H1 (cell line): Measurements from ENCODE around the gene LHPP. TPM values are rescaled to one million over a fixed set of nuclear protein-coding genes. Genes with fewer than 3 reads are reported as not detected.

Source experiments
- CTCF ChIA-PET: fragments of 300-600 bp; sonication (Branson Sonifier 250); formaldehyde crosslinking; loops from one replicate; lab custom pipeline; 2021; ENCODE audit not compliant: partially characterized antibody; lab: Charles Lee
- POLR2A ChIA-PET: fragments of 300-600 bp; sonication (Branson Sonifier 250); formaldehyde crosslinking; loops from one replicate; lab custom pipeline; 2021; ENCODE audit warnings: inconsistent platforms; ENCODE audit not compliant: partially characterized antibody; lab: Charles Lee
- DNase-seq, 2 experiments: peaks; one replicate each; pipeline versions ENCODE4 v3.0.0 to v3.0.0-alpha.2; 2010 to 2022; ENCODE audit warnings: low spot score in 2 of 2, low read depth in 1 of 2, mixed read lengths in 1 of 2
- FAIRE-seq: peaks from 2 replicates; lab custom pipeline; 2011; peaks lifted over from hg19 to GRCh38; lab: Jason Lieb, UNC
- H2AFZ ChIP-seq: 2 replicates; pipeline ENCODE4 v1.8.1; 2012; ENCODE audit warnings: low read length, inconsistent platforms
- H2AK5ac ChIP-seq: 2 replicates; pipeline ENCODE4 v1.6.1; 2013; ENCODE audit warnings: low read depth, low read length
- H2BK120ac ChIP-seq: replicated peaks from 2 replicates; pipeline ENCODE3; 2013; ENCODE audit warnings: low read depth, low read length, inconsistent platforms
- H2BK12ac ChIP-seq: 2 replicates; pipeline ENCODE4 v1.6.1; 2013; ENCODE audit warnings: low read depth, low read length
- H2BK15ac ChIP-seq: 2 replicates; pipeline ENCODE4 v1.6.1; 2013; ENCODE audit warnings: low read length
- H2BK20ac ChIP-seq: 2 replicates; pipeline ENCODE4 v1.6.1; 2013; ENCODE audit warnings: low read length
- H2BK5ac ChIP-seq: 2 replicates; pipeline ENCODE4 v1.6.1; 2013; ENCODE audit warnings: low read depth, low read length
- H3K14ac ChIP-seq: 2 replicates; pipeline ENCODE4 v1.6.1; 2013; ENCODE audit warnings: inconsistent platforms; ENCODE audit not compliant: insufficient read length
- H3K18ac ChIP-seq: 2 replicates; pipeline ENCODE4 v1.6.1; 2013; ENCODE audit warnings: low read length; ENCODE audit errors: extremely low read depth
- H3K23ac ChIP-seq: 2 replicates; pipeline ENCODE4 v1.6.1; 2013; ENCODE audit warnings: inconsistent platforms; ENCODE audit not compliant: insufficient read length
- H3K23me2 ChIP-seq: 2 replicates; pipeline ENCODE4 v1.6.1; 2013; ENCODE audit warnings: low read depth, low read length
- H3K27ac ChIP-seq: 2 replicates; pipeline ENCODE4 v1.6.1; 2011; ENCODE audit warnings: low read depth, low read length, inconsistent platforms
- H3K27me3 ChIP-seq, 4 experiments: replicated peaks in 1 of 4; 1 replicate in 1 of 4; 2 replicates in 3 of 4; pipeline versions ENCODE4 v1.6.1 to v1.8.1; 2011 to 2013; ENCODE audit warnings: low read length in 3 of 4, mild to moderate bottlenecking in 3 of 4, inconsistent platforms in 2 of 4, mixed read lengths in 2 of 4, moderate library complexity in 1 of 4; ENCODE audit not compliant: control insufficient read depth in 3 of 4, insufficient read depth in 3 of 4; ENCODE audit errors: extremely low read depth in 1 of 4
- H3K36me3 ChIP-seq, 4 experiments: 2 replicates each; pipeline versions ENCODE4 v1.6.1 to v1.8.1; 2011 to 2013; ENCODE audit warnings: mild to moderate bottlenecking in 4 of 4, low read length in 3 of 4, moderate library complexity in 2 of 4, control low read depth in 1 of 4, inconsistent platforms in 1 of 4; ENCODE audit not compliant: insufficient read depth in 4 of 4, control insufficient read depth in 2 of 4
- H3K4ac ChIP-seq: replicated peaks from 2 replicates; pipeline ENCODE3; 2013; ENCODE audit warnings: low read length, low read depth, mixed read lengths, inconsistent platforms; ENCODE audit not compliant: insufficient read length
- H3K4me1 ChIP-seq, 4 experiments: replicated peaks in 1 of 4; 1 replicate in 1 of 4; 2 replicates in 3 of 4; pipeline versions ENCODE4 v1.6.1 to v1.8.1; 2011 to 2013; ENCODE audit warnings: low read length in 3 of 4, inconsistent platforms in 2 of 4, mixed read lengths in 1 of 4; ENCODE audit not compliant: insufficient read depth in 4 of 4, control insufficient read depth in 3 of 4
- H3K4me2 ChIP-seq, 2 experiments: 2 replicates each; pipeline versions ENCODE4 v1.6.1 to v1.8.1; 2011 to 2013; ENCODE audit warnings: low read depth in 2 of 2, low read length in 2 of 2, control low read depth in 1 of 2, inconsistent platforms in 1 of 2, mild to moderate bottlenecking in 1 of 2; ENCODE audit not compliant: insufficient read depth in 1 of 2
- H3K4me3 ChIP-seq, 4 experiments: fragments of 200-600, 300-600 bp in 1 of 4; sonication (generic), shearing (Covaris generic), sonication (Bioruptor Twin) in 1 of 4; 2 replicates each; pipeline versions ENCODE4 v1.5.1 to v1.8.1; 2011 to 2016; ENCODE audit warnings: low read length in 4 of 4, low read depth in 3 of 4, control low read depth in 2 of 4, inconsistent platforms in 2 of 4, mild to moderate bottlenecking in 2 of 4, mixed read lengths in 1 of 4, moderate library complexity in 1 of 4; ENCODE audit not compliant: insufficient read depth in 2 of 4; ENCODE audit errors: extremely low read depth in 1 of 4
- H3K56ac ChIP-seq: replicated peaks from 2 replicates; pipeline ENCODE3; 2013; ENCODE audit warnings: low read depth, mild to moderate bottlenecking, mixed read lengths, low read length, inconsistent platforms; ENCODE audit not compliant: insufficient read length
- H3K79me1 ChIP-seq: 2 replicates; pipeline ENCODE4 v1.6.1; 2013; ENCODE audit warnings: low read depth, low read length, control low read depth
- H3K79me2 ChIP-seq, 2 experiments: 2 replicates each; pipeline versions ENCODE4 v1.6.1 to v1.8.1; 2012 to 2013; ENCODE audit warnings: low read length in 2 of 2, mild to moderate bottlenecking in 2 of 2, inconsistent platforms in 1 of 2; ENCODE audit not compliant: insufficient read depth in 2 of 2, control insufficient read depth in 1 of 2
- H3K9ac ChIP-seq, 4 experiments: replicated peaks in 1 of 4; 1 replicate in 1 of 4; 2 replicates in 3 of 4; pipeline versions ENCODE4 v1.6.1 to v1.8.1; 2011 to 2013; ENCODE audit warnings: low read depth in 3 of 4, low read length in 3 of 4, control low read depth in 2 of 4, mild to moderate bottlenecking in 2 of 4, moderate library complexity in 2 of 4, inconsistent platforms in 1 of 4; ENCODE audit errors: extremely low read depth in 1 of 4
- H3K9me3 ChIP-seq, 2 experiments: 2 replicates each; pipeline versions ENCODE4 v1.6.1 to v1.8.1; 2012 to 2013; ENCODE audit warnings: mild to moderate bottlenecking in 2 of 2, moderate library complexity in 2 of 2, control low read depth in 1 of 2, inconsistent platforms in 1 of 2, low read depth in 1 of 2, low read length in 1 of 2, mixed read lengths in 1 of 2; ENCODE audit not compliant: insufficient read depth in 2 of 2
- H4K20me1 ChIP-seq, 2 experiments: replicated peaks in 1 of 2; 2 replicates each; pipeline versions ENCODE3 to v1.8.1; 2011 to 2013; ENCODE audit warnings: inconsistent platforms in 2 of 2, low read length in 2 of 2, mild to moderate bottlenecking in 1 of 2; ENCODE audit not compliant: insufficient read depth in 2 of 2, control insufficient read depth in 1 of 2
- H4K5ac ChIP-seq: 2 replicates; pipeline ENCODE4 v1.6.1; 2013; ENCODE audit warnings: low read length, low read depth, mixed read lengths, inconsistent platforms; ENCODE audit not compliant: insufficient read length
- H4K8ac ChIP-seq: 2 replicates; pipeline ENCODE4 v1.8.0; 2013; ENCODE audit warnings: mild to moderate bottlenecking, moderate library complexity, low read length, inconsistent platforms; ENCODE audit not compliant: insufficient read depth; ENCODE audit errors: extremely low read depth
- H4K91ac ChIP-seq: replicated peaks from 2 replicates; pipeline ENCODE3; 2013; ENCODE audit warnings: low read length, mixed read lengths, inconsistent platforms; ENCODE audit not compliant: insufficient read length
- ASH2L ChIP-seq: fragments of 200-600, 300-600 bp; sonication (generic); IDR thresholded peaks from one replicate; pipeline ENCODE4 v1.7.1; 2017; ENCODE audit warnings: low read length
- BRCA1 ChIP-seq: IDR thresholded peaks from 2 replicates; pipeline ENCODE4 v1.6.1; 2012; ENCODE audit warnings: low read depth, low read length, improper control_type of control experiment
- CBX8 ChIP-seq: fragments of 300-800, 300-1000 bp; sonication (generic); IDR thresholded peaks from 2 replicates; pipeline ENCODE4 v1.7.1; 2016; ENCODE audit warnings: low read depth, low read length, borderline replicate concordance
- CEBPB ChIP-seq: IDR thresholded peaks from 2 replicates; pipeline ENCODE4 v1.6.1; 2012; ENCODE audit warnings: low read depth, low read length
- EZH2 ChIP-seq: fragments of 200-600 bp; sonication (generic); IDR thresholded peaks from 2 replicates; pipeline ENCODE4 v1.7.1; 2012; ENCODE audit warnings: low read depth, mild to moderate bottlenecking, moderate library complexity, low read length, inconsistent platforms; ENCODE audit not compliant: severe bottlenecking
- KDM4A ChIP-seq: IDR thresholded peaks from one replicate; pipeline ENCODE4 v1.7.1; 2012; ENCODE audit warnings: low read depth, mild to moderate bottlenecking, moderate library complexity, low read length, inconsistent platforms; ENCODE audit not compliant: severe bottlenecking
- NRF1 ChIP-seq: IDR thresholded peaks from 2 replicates; pipeline ENCODE4 v1.6.1; 2011; ENCODE audit warnings: mild to moderate bottlenecking, low read depth, low read length, improper control_type of control experiment
- SAP30 ChIP-seq: fragments of 300-600 bp; sonication (generic); IDR thresholded peaks from 2 replicates; pipeline ENCODE4 v1.7.1; 2012; ENCODE audit warnings: low read length, moderate library complexity, mild to moderate bottlenecking, inconsistent platforms; ENCODE audit not compliant: insufficient read depth, insufficient replicate concordance
- SP1 ChIP-seq: IDR thresholded peaks from 2 replicates; pipeline ENCODE4 v1.6.1; 2011; ENCODE audit warnings: low read depth, low read length
- SUZ12 ChIP-seq: fragments of 200-600 bp; sonication (generic); IDR thresholded peaks from 2 replicates; pipeline ENCODE4 v1.6.1; 2012; ENCODE audit warnings: mild to moderate bottlenecking, inconsistent platforms, low read length, moderate library complexity, mixed read lengths
- USF2 ChIP-seq: IDR thresholded peaks from 2 replicates; pipeline ENCODE4 v1.6.1; 2011; ENCODE audit warnings: low read length, improper control_type of control experiment
- WGBS, 2 experiments: shearing (Covaris generic) in 1 of 2; methylation state at CpG; one replicate each; pipeline versions ENCODE4 v1.1.6 to v1.1.7; 2013 to 2015; ENCODE audit warnings: low lambda C conversion rate in 2 of 2, mixed read lengths in 2 of 2, inconsistent platforms in 1 of 2, low coverage in 1 of 2, missing lambda C conversion rate in 1 of 2; ENCODE audit not compliant: insufficient replicate concordance in 2 of 2, insufficient coverage in 1 of 2, insufficient read length in 1 of 2; ENCODE audit errors: extremely low coverage in 1 of 2, missing lambda C conversion rate in 1 of 2; 5-methylcytosine and 5-hydroxymethylcytosine counted together
- polyA plus RNA-seq, 7 experiments: library from polyadenylated mRNA; depleted of rRNA in 3 of 7; stranded (reverse) in 5 of 7; unstranded in 2 of 7; fragments of >200 nt in 5 of 7; fragments of 200-250 nt in 2 of 7; gene quantifications; 1 replicate in 5 of 7; 2 replicates in 1 of 7; 4 replicates in 1 of 7; pipeline versions ENCODE4 v1.2.1 to v1.2.3, GENCODE V29; 2011 to 2013; ENCODE audit warnings: missing spikeins in 2 of 7, mixed read lengths in 2 of 7
- total RNA-seq: library from RNA; stranded (reverse); fragmentation: NEBNext Ultra II Directional; extraction: Animal tissue kit (Norgen Biotek cat#: 25700); gene quantifications from 2 replicates; pipeline ENCODE4 v1.2.1, GENCODE V29; 2021

LHPP gene
- total and polyA plus RNA-seq, 2 of the 8 experiments (the other 6 are each of a cell fraction or from before 2014, with no cell fraction given), result 26.0 to 45.0 TPM

DNA sequence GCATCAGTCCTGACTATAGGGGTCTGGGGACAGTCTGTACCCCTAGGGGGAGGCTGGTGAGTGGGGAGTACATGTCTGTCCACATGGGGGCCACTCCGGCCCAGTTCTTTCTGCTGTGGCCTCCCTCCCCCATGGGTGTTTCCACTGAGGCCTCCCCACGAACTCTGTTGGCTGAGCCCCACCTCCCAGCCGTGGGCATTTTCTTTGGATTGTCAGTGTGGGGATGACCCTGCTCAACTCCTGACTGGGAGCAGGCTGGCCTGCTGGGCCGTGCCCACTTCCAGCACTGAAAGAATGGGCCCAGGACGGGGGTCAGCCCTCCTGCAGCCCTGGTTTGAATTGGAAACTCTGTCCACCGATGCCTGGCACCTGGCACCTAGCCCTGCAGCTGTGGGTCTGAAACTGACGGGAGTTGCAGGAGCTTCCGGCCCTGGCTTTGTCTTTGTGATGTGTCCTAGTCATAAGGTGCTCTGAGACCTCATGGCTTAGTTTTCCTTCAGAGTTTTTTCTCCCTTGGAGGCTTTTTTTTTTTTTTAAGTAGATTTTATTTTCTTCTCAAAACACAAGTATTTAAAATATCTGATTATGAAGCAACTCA, 46.5 kb downstream of the LHPP start:
- Histone ChIP-seq H3K4me3 (no peak overlapping the region), H3K4me2 (no peak overlapping the region), H2BK12ac (no peak overlapping the region), H3K56ac (no peak overlapping the region), H3K9ac (no peak overlapping the region), H3K79me2 (no peaks in the 10 kb centered on the region), H3K27ac (no peak overlapping the region), H2BK5ac (peak overlapping the region; percentile 5; the same call in 1 of the 2 replicates)
- CTCF ChIA-PET, result no interaction called here
- 77% methylated on average over 8 of the region's 8 CpGs; no CpG with 5 or more reads in 1 of the 2 experiments for WGBS, 2 experiments
- no peak for TF ChIP-seq SUZ12
- no peak for TF ChIP-seq SAP30
- no peak for TF ChIP-seq NRF1
- TF ChIP-seq BRCA1, result no peak
- TF ChIP-seq SP1, result no peak
- TF ChIP-seq USF2, result no peak
- no peak for TF ChIP-seq CEBPB
- no peak for TF ChIP-seq ASH2L
- TF ChIP-seq CBX8, result no peak
- no peak for TF ChIP-seq KDM4A
- no peak for TF ChIP-seq EZH2
- TF ChIP-seq, all 59 proteins: peak for 0
- no peaks in the 10 kb centered on the region for H3K36me3 ChIP-seq
- H4K20me1 ChIP-seq, result no peaks in the 10 kb centered on the region
- POLR2A ChIA-PET, result interaction anchor here (1.1 kb wide), 1 partner anchor 89 kb away, joined by 3 read pairs; the partner anchor contains the start of gene OAT
- H2BK20ac ChIP-seq, result no peak overlapping the region
- no peaks in the 10 kb centered on the region for H3K79me1 ChIP-seq
- H2BK15ac ChIP-seq, result peak overlapping the region; percentile 46; the same call in 1 of the 2 replicates
- H3K4me1 ChIP-seq, result peaks cover 0 to 2% (median 0%) of the 10 kb centered on the region in 4 experiments; a peak in 1 of 7 replicates
- no peak for DNase-seq
- peaks cover 10% of the 10 kb centered on the region; the same call in 1 of the 2 replicates for H3K23me2 ChIP-seq
- H2AK5ac ChIP-seq, result no peak overlapping the region
- no peaks in the 10 kb centered on the region for H3K27me3 ChIP-seq
- H3K23ac ChIP-seq, result no peak overlapping the region
- no peak for FAIRE-seq
- no peak overlapping the region for H4K91ac ChIP-seq
- no peak overlapping the region for H3K14ac ChIP-seq
- peak overlapping the region; percentile 71 for H3K18ac ChIP-seq
- no peak overlapping the region for H2BK120ac ChIP-seq
- H3K9me3 ChIP-seq, result no peaks in the 10 kb centered on the region
- H3K4ac ChIP-seq, result no peak overlapping the region
- no peak overlapping the region; the same call in 1 of the 2 replicates for H4K8ac ChIP-seq
- no peak overlapping the region for H4K5ac ChIP-seq
- no peak overlapping the region for H2AFZ ChIP-seq
